ENCODE results near the gene IL13.
A peak's percentile ranks its signal among the peaks of the same experiment; 100 is the strongest.

Gene IL13

GRCh38 chr5:132677682-132678400, 19.9 kb downstream of the IL13 start:
- no peak for TF ChIP-seq JUND (IDR thresholded peaks at IDR 0.05; ENCODE audit: low read depth)
- no peak for DNase-seq (ENCODE audit: low read depth in 1 of 2, low spot score in 1 of 2)
- in situ Hi-C loops (cut with HindIII; ENCODE audit: low pct_unique_long_range_greater_than_20kb, low sequenced_read_pairs): no loop called here

DNA sequence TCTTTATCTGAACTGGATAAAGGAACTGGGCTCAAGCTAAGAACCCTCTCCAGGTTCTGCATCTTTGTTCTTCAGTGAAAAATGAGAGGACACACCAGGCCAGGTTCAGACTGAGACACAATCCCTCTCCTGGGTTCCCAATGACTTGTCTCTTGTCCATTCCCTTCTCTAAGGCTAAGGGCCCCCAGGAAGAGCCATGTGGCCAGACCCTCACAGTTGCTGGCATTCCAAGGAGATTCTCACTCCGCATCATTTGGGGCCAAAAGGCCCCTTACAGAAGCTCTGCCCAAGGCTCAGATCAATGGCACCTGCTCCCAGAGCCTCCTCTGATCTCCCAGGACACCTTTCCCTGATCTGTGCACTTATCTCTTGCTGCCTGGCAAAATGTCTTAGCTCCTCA, 20.8 kb downstream of the IL13 start:
- TF ChIP-seq JUND (IDR thresholded peaks at IDR 0.05; ENCODE audit: low read depth): no peak
- in situ Hi-C loops (cut with HindIII; ENCODE audit: low pct_unique_long_range_greater_than_20kb, low sequenced_read_pairs): no loop called here

DNA sequence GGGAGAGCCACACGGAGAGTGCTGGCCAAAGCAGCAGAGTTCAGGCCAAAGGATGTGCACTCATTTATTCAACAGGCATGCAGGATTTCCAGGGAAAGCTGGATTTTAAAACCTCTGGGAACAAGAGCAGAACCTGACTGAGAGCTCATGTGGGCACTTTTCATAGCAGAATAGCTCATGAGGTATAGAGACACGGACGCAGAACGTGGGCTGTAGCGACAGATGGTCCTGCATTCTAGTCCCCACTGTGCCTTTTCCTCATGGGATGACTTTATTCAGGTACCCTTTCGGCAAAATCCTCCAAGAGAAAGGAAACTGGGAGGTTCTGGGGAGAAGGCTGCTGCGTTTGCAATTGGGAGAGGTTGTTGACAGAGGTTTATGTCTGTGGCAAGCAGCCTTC, 21.2 kb downstream of the IL13 start:
- no peak for DNase-seq (ENCODE audit: low read depth in 1 of 2, low spot score in 1 of 2)
- TF ChIP-seq JUND (IDR thresholded peaks at IDR 0.05; ENCODE audit: low read depth): no peak
- in situ Hi-C loops (cut with HindIII; ENCODE audit: low pct_unique_long_range_greater_than_20kb, low sequenced_read_pairs): no loop called here

More for the DNA sequence above, 20.8 kb downstream of the IL13 start:
- no peak for DNase-seq (ENCODE audit: low read depth in 1 of 2, low spot score in 1 of 2)

GRCh38 chr5:132679717-132680380, 21.9 kb downstream of the IL13 start:
- TF ChIP-seq JUND (IDR thresholded peaks at IDR 0.05; ENCODE audit: low read depth): no peak
- in situ Hi-C loops (cut with HindIII; ENCODE audit: low pct_unique_long_range_greater_than_20kb, low sequenced_read_pairs): no loop called here
- peak in 1 of 2 experiments; percentile 45 for DNase-seq (ENCODE audit: low read depth in 1 of 2, low spot score in 1 of 2)

DNA sequence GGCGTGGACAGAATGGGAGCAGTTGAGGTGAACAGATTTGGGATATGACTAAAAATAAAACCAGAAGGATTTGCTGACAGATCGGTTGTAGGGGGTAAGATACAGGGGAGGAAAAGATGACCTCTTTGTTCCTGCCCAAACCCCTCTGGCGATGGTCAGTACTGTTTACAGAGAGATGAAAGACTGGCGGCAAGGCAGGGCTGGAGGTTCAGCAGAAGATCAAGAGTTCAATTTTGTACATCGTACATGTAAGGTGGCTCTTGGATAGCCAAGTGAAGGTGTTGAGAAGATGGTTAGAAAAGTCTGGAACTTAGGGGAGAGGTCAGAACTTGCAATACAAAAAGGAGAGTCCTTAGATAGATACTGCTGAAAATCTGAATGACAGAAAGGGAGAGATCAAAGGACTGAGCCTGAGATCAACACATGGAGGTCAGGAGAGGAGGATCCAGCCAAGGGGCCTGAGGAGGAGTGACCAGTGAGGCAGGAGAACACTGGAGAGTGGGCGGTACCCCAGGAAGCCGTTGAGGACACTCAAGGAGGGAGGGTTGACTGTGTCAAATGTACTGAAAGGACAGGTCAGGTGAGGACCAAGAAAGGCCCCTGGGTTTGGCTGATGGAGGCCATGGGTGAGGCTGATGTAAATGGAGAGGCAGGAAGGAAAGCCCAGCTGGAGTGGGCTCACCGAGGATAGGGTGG, 23.0 kb downstream of the IL13 start:
- in situ Hi-C loops (cut with HindIII; ENCODE audit: low pct_unique_long_range_greater_than_20kb, low sequenced_read_pairs): no loop called here
- no peak for TF ChIP-seq JUND (IDR thresholded peaks at IDR 0.05; ENCODE audit: low read depth)
- DNase-seq (ENCODE audit: low read depth in 1 of 2, low spot score in 1 of 2): no peak

DNA sequence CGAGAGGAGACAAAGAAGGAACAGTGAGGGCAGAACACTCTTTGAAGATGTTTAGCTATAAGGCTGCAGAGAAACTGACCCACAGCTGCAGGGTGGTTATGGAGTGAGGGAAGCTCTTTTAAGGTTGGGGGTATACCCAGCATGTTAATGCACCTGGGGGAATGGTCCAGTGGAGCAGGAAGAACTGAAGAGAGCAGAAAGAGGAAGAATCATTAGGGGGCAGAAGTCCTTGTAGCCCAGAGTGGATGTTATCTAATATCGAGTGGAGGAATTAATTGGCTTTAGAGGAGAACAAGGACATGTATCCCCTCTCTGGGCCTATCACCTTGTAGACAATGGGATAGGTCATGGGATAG, 23.5 kb downstream of the IL13 start:
- no peak for DNase-seq (ENCODE audit: low read depth in 1 of 2, low spot score in 1 of 2)
- in situ Hi-C loops (cut with HindIII; ENCODE audit: low pct_unique_long_range_greater_than_20kb, low sequenced_read_pairs): no loop called here
- TF ChIP-seq JUND (IDR thresholded peaks at IDR 0.05; ENCODE audit: low read depth): no peak

GRCh38 chr5:132681983-132682382, 24.0 kb downstream of the IL13 start:
- DNase-seq (ENCODE audit: low read depth in 1 of 2, low spot score in 1 of 2): no peak
- in situ Hi-C loops (cut with HindIII; ENCODE audit: low pct_unique_long_range_greater_than_20kb, low sequenced_read_pairs): no loop called here
- no peak for TF ChIP-seq JUND (IDR thresholded peaks at IDR 0.05; ENCODE audit: low read depth)

GRCh38 chr5:132684491-132684890, 26.5 kb downstream of the IL13 start:
- no peak for DNase-seq (ENCODE audit: low read depth in 1 of 2, low spot score in 1 of 2)
- no peak for TF ChIP-seq JUND (IDR thresholded peaks at IDR 0.05; ENCODE audit: low read depth)
- in situ Hi-C loops (cut with HindIII; ENCODE audit: low pct_unique_long_range_greater_than_20kb, low sequenced_read_pairs): no loop called here

- in situ Hi-C loops (cut with HindIII; ENCODE audit: low pct_unique_long_range_greater_than_20kb, low sequenced_read_pairs): no loop called here
- TF ChIP-seq JUND (IDR thresholded peaks at IDR 0.05; ENCODE audit: low read depth): no peak
- DNase-seq (ENCODE audit: low read depth in 1 of 2, low spot score in 1 of 2): no peak
Measured at GRCh38 chr5:132684922-132685720, 27.1 kb downstream of the IL13 start.

GRCh38 chr5:132686193-132686592, 28.2 kb downstream of the IL13 start:
- in situ Hi-C loops (cut with HindIII; ENCODE audit: low pct_unique_long_range_greater_than_20kb, low sequenced_read_pairs): no loop called here
- peak in 1 of 2 experiments; percentile 30 for DNase-seq (ENCODE audit: low read depth in 1 of 2, low spot score in 1 of 2)
- TF ChIP-seq JUND (IDR thresholded peaks at IDR 0.05; ENCODE audit: low read depth): no peak

- no peak for TF ChIP-seq JUND (IDR thresholded peaks at IDR 0.05; ENCODE audit: low read depth)
- DNase-seq (ENCODE audit: low read depth in 1 of 2, low spot score in 1 of 2): no peak
- in situ Hi-C loops (cut with HindIII; ENCODE audit: low pct_unique_long_range_greater_than_20kb, low sequenced_read_pairs): no loop called here
Measured at GRCh38 chr5:132687995-132688394, 30.0 kb downstream of the IL13 start.

DNA sequence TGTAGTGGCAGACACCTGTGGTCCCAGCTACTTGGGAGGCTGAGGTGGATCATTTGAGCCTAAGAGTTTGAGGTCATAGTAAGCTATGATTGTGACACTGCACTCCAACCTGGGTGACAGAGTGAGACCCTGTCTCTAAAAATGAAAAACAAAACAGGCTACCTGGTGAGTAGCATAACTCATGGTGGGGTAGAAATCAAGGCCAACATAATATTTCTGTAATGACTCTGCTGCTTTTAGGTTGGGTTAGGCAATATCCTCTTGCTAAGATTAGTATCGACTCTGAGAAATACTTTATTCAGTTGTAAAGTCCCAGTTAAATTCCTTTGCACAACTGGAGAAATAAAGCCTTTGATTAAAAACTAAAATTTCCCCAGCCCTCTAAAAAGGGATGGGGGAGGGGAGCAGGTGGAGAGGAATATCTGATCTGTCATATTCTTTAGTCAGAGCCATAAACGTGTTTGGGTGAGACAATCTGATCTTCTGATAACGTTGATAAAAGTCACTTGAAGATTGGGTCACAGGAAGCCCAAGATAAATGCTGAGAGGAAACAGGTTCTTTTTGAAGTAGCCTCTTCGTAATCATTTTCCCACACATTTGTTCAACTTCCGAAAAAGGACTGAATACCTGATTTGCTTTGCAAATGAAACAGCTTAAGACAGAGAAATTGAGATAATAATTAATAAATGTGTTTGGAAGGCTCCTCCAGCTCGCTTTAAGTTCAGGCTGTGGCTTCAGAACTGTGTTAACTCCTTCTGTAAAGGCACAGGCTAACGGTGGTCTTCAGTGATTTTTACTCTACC, 30.8 kb downstream of the IL13 start:
- no peak for DNase-seq (ENCODE audit: low read depth in 1 of 2, low spot score in 1 of 2)
- no peak for TF ChIP-seq JUND (IDR thresholded peaks at IDR 0.05; ENCODE audit: low read depth)
- in situ Hi-C loops (cut with HindIII; ENCODE audit: low pct_unique_long_range_greater_than_20kb, low sequenced_read_pairs): no loop called here
